HepG2 (cell line): ENCODE measurements around the gene CHCT1. TPM values are rescaled to one million over a fixed set of nuclear protein-coding genes. Genes with fewer than 3 reads are reported as not detected.
A peak's percentile ranks its signal among the peaks of the same experiment; 100 is the strongest.

Experiments used
- BHLHE40 ChIP-seq: IDR thresholded peaks from 2 replicates; pipeline ENCODE4 v1.6.1; 2011; ENCODE audit warnings: low read length, improper control_type of control experiment
- ETV6 ChIP-seq: sonication (generic); formaldehyde crosslinking; conservative IDR thresholded peaks from 2 replicates; pipeline ENCODE4 v1.4.0; 2020; ENCODE audit warnings: missing genetic modification reagents
- HNRNPH1 ChIP-seq: fragments of 200-400 bp; formaldehyde crosslinking; optimal IDR thresholded peaks from 2 replicates; pipeline ENCODE3; 2017; ENCODE audit warnings: mild to moderate bottlenecking, low read depth, low read length
- MTF2 ChIP-seq: sonication (generic); formaldehyde crosslinking; IDR thresholded peaks from 2 replicates; pipeline ENCODE4 v1.5.0; 2020; ENCODE audit warnings: missing genetic modification reagents, borderline replicate concordance
- ONECUT2 ChIP-seq: sonication (generic); formaldehyde crosslinking; IDR thresholded peaks from 2 replicates; pipeline ENCODE4 v1.4.0; 2020; ENCODE audit warnings: missing genetic modification reagents
- PRMT3 ChIP-seq: sonication (generic); formaldehyde crosslinking; IDR thresholded peaks from 2 replicates; pipeline ENCODE4 v1.8.1; 2022; ENCODE audit warnings: low read depth, mild to moderate bottlenecking, moderate library complexity, missing genetic modification reagents, borderline replicate concordance
- RNF2 ChIP-seq: fragments of 450-650 bp; conservative IDR thresholded peaks from 2 replicates; pipeline ENCODE4 v1.6.1; 2016; ENCODE audit warnings: low read depth
- SPEN ChIP-seq: sonication (generic); formaldehyde crosslinking; IDR thresholded peaks from 2 replicates; pipeline ENCODE4 v1.5.1; 2020; ENCODE audit warnings: low read depth, mild to moderate bottlenecking, missing genetic modification reagents
- YEATS2 ChIP-seq: sonication (generic); formaldehyde crosslinking; IDR thresholded peaks from 2 replicates; pipeline ENCODE4 v1.4.0; 2020; ENCODE audit warnings: missing genetic modification reagents, borderline replicate concordance
- ZFP36L1 ChIP-seq: sonication (generic); formaldehyde crosslinking; IDR thresholded peaks from 2 replicates; pipeline ENCODE4 v1.8.0; 2022; ENCODE audit warnings: mild to moderate bottlenecking, missing genetic modification reagents, moderate library complexity
- ZNF577 ChIP-seq: sonication (generic); formaldehyde crosslinking; IDR thresholded peaks from 2 replicates; pipeline ENCODE4 v1.4.0; 2020; ENCODE audit warnings: mild to moderate bottlenecking, low read depth, missing genetic modification reagents, borderline replicate concordance
- polyA plus RNA-seq, 8 experiments: library from polyadenylated mRNA; depleted of rRNA in 3 of 8; stranded (reverse) in 7 of 8; unstranded in 1 of 8; fragments of >200 nt; fragmentation: Illumina TruSeq in 4 of 8; extraction: Trizol in 4 of 8; gene quantifications; 2 replicates each; pipeline versions ENCODE4 v1.2.1 to v1.2.3, GENCODE V29; 2011 to 2016; ENCODE audit warnings: low read depth in 4 of 8, missing spikeins in 1 of 8, mixed read lengths in 1 of 8; ENCODE audit not compliant: insufficient read depth in 1 of 8
- total RNA-seq, 5 experiments: library from RNA; depleted of rRNA; stranded (reverse); fragments of >200 nt; fragmentation: Illumina TruSeq; extraction: Trizol; gene quantifications; 2 replicates each; pipeline ENCODE4 v1.2.3, GENCODE V29; 2016; ENCODE audit warnings: low read depth in 1 of 5
- TF ChIP-seq, protein P1 (sequence below): sonication (generic); formaldehyde crosslinking; IDR thresholded peaks from 2 replicates; pipeline ENCODE4 v1.5.0; 2020; ENCODE audit warnings: mild to moderate bottlenecking, missing genetic modification reagents
- TF ChIP-seq, protein P2 (sequence below): sonication (generic); formaldehyde crosslinking; IDR thresholded peaks from 2 replicates; pipeline ENCODE4 v1.4.0; 2020; ENCODE audit warnings: mild to moderate bottlenecking, missing genetic modification reagents
- TF ChIP-seq, protein P3 (sequence below): IDR thresholded peaks from 2 replicates; pipeline ENCODE4 v1.6.1; 2016; ENCODE audit warnings: low read depth, borderline replicate concordance
- TF ChIP-seq, protein P4 (sequence below): sonication (generic); formaldehyde crosslinking; IDR thresholded peaks from 2 replicates; pipeline ENCODE4 v1.5.0; 2020; ENCODE audit warnings: missing genetic modification reagents, mild to moderate bottlenecking, borderline replicate concordance

CHCT1 gene
- total and polyA plus RNA-seq, 2 of the 13 experiments (the other 11 are each of a cell fraction or from before 2014, with no cell fraction given) = not detected

DNA sequence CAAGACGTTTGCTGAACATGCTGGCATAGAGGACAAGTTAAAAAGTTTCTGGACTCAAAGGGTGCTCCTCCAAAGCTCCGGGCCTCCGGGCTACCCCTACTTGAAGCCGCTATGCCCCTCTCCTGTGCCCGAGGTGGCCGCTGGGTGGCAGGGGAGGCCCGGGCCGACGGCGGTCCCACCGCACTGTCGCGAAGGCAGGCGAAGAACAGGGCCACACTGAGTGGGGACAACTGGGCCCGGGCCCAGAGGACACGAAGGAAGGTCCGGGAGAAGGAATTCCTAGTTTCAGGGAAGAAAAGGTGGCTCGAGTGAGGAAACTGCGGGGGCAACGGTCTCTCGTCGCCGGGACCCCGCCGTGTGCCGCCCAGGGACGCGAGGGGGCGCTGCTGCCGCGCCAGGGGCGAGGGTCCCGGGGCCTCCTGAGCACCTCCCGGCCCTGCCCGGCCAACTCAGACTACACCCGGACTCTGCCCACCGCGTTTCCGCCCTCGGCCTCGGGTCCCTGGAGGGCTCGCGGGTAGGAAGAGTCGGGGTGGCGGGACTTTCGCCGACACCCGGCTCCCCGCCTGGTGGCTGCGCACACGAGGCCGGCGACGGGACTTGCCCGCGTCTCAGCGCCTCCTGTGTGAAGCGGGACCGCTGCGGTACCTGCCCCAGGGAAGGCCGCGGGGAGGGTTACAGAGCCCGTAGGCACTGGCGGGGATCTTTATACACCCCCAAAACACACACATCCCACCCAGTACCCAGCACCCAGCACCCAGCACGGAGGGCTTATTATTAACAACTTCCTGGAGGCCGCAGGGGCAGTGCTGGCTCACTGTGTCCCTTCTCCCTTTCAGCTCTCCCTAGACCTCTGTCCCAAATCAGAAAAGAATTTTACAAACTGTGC lies 772 bp upstream of the CHCT1 start (continued):
- TF ChIP-seq, protein P1, sequence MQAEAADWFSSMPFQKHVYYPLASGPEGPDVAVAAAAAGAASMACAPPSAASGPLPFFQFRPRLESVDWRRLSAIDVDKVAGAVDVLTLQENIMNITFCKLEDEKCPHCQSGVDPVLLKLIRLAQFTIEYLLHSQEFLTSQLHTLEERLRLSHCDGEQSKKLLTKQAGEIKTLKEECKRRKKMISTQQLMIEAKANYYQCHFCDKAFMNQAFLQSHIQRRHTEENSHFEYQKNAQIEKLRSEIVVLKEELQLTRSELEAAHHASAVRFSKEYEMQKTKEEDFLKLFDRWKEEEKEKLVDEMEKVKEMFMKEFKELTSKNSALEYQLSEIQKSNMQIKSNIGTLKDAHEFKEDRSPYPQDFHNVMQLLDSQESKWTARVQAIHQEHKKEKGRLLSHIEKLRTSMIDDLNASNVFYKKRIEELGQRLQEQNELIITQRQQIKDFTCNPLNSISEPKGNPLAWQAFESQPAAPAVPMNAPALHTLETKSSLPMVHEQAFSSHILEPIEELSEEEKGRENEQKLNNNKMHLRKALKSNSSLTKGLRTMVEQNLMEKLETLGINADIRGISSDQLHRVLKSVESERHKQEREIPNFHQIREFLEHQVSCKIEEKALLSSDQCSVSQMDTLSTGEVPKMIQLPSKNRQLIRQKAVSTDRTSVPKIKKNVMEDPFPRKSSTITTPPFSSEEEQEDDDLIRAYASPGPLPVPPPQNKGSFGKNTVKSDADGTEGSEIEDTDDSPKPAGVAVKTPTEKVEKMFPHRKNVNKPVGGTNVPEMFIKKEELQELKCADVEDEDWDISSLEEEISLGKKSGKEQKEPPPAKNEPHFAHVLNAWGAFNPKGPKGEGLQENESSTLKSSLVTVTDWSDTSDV (CRISPR knock-in tag) = no peak
- no peak for TF ChIP-seq ONECUT2 (CRISPR knock-in tag)
- TF ChIP-seq PRMT3 (CRISPR knock-in tag) = no peak
- TF ChIP-seq, protein P2, sequence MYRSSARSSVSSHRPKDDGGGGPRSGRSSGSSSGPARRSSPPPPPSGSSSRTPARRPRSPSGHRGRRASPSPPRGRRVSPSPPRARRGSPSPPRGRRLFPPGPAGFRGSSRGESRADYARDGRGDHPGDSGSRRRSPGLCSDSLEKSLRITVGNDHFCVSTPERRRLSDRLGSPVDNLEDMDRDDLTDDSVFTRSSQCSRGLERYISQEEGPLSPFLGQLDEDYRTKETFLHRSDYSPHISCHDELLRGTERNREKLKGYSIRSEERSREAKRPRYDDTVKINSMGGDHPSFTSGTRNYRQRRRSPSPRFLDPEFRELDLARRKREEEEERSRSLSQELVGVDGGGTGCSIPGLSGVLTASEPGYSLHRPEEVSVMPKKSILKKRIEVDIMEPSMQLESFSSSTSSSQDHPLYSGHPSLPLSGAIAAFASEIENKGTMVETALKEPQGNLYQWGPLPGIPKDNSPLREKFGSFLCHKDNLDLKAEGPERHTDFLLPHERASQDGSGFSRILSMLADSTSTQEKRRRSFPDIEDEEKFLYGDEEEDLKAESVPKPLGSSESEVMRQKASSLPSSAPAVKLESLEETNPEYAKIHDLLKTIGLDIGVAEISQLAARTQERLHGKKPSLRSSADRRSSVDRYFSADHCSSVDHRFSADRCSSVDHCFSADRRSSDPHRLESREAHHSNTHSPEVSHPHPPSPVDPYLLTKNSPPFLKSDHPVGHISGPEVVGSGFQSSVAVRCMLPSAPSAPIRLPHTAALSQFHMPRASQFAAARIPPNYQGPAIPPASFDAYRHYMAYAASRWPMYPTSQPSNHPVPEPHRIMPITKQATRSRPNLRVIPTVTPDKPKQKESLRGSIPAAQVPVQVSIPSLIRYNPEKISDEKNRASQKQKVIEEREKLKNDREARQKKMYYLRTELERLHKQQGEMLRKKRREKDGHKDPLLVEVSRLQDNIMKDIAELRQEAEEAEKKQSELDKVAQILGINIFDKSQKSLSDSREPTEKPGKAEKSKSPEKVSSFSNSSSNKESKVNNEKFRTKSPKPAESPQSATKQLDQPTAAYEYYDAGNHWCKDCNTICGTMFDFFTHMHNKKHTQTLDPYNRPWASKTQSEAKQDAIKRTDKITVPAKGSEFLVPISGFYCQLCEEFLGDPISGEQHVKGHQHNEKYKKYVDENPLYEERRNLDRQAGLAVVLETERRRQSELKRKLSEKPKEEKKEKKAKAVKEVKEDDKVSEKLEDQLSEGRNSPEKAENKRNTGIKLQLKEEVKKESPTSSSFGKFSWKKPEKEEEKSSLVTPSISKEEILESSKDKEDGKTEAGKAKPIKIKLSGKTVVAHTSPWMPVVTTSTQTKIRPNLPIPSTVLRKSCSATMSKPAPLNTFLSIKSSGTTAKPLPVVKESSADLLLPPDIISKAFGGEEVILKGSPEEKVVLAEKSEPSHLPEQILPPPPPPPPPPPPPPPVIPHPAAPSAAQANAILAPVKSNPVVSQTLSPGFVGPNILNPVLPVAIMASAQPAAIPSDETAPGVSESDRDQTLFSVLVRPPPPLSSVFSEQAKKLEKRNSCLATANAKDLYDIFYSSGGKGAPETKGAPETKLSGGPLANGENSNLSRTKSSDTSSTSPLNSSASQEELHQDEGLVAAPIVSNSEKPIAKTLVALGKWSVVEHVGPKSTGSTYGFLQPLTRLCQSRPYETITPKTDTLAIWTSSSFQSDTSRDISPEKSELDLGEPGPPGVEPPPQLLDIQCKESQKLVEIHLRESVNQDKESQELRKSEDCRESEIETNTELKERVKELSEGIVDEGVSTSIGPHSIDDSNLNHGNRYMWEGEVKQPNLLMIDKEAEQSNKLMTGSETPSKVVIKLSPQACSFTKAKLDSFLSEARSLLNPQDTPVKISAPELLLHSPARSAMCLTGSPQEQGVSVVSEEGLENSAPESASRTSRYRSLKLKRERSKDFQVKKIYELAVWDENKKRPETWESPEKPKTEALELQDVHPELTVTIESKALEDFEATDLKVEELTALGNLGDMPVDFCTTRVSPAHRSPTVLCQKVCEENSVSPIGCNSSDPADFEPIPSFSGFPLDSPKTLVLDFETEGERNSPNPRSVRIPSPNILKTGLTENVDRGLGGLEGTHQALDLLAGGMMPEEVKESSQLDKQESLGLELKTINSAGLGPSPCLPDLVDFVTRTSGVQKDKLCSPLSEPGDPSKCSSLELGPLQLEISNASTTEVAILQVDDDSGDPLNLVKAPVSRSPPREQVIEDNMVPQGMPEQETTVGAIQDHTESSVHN (CRISPR knock-in tag) = no peak
- 0 out of 2 replicates have a peak, but pooled peaks have one; percentile 40 for TF ChIP-seq ETV6
- peak; percentile 43; the same call in 1 of the 2 replicates for TF ChIP-seq SPEN
- TF ChIP-seq, protein P3, sequence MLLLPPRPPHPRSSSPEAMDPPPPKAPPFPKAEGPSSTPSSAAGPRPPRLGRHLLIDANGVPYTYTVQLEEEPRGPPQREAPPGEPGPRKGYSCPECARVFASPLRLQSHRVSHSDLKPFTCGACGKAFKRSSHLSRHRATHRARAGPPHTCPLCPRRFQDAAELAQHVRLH (CRISPR knock-in tag) = 0 out of 2 replicates have a peak, but pooled peaks have one; percentile 35
- no peak for TF ChIP-seq HNRNPH1
- TF ChIP-seq YEATS2 (CRISPR knock-in tag) = 0 out of 2 replicates have a peak, but pooled peaks have one; percentile 27
- no peak; the same call in 1 of the 2 replicates for TF ChIP-seq RNF2
- TF ChIP-seq ZFP36L1 (CRISPR knock-in tag) = no peak
- TF ChIP-seq BHLHE40 = peak; percentile 29; the same call in 1 of the 2 replicates
- peak; percentile 71; the same call in 1 of the 2 replicates for TF ChIP-seq MTF2 (CRISPR knock-in tag)
- TF ChIP-seq, protein P4, sequence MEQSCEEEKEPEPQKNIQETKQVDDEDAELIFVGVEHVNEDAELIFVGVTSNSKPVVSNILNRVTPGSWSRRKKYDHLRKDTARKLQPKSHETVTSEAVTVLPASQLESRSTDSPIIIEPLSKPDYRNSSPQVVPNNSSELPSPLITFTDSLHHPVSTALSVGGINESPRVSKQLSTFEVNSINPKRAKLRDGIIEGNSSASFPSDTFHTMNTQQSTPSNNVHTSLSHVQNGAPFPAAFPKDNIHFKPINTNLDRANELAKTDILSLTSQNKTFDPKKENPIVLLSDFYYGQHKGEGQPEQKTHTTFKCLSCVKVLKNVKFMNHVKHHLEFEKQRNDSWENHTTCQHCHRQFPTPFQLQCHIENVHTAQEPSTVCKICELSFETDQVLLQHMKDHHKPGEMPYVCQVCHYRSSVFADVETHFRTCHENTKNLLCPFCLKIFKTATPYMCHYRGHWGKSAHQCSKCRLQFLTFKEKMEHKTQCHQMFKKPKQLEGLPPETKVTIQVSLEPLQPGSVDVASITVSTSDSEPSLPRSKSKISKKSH = no peak
- TF ChIP-seq ZNF577 = no peak
